GM12873 (cell line): ENCODE measurements around the gene MMP3.

ENCODE experiments used
- CTCF ChIP-seq: IDR thresholded peaks from 2 replicates; pipeline ENCODE4 v1.5.1; 2012; ENCODE audit warnings: low read depth, mild to moderate bottlenecking, moderate library complexity, low read length, control low read depth; ENCODE audit not compliant: insufficient read depth; ENCODE audit errors: missing control alignments

The MMP3 gene

GRCh38 chr11:102812188-102812587, 31.2 kb downstream of the MMP3 start:
- TF ChIP-seq CTCF: no peak

- TF ChIP-seq CTCF: peak; percentile 38
These were observed 32.3 kb downstream of the MMP3 start for GRCh38 chr11:102810950-102811660.

- TF ChIP-seq CTCF: no peak
These were observed 33.4 kb downstream of the MMP3 start for GRCh38 chr11:102809971-102810370.

GRCh38 chr11:102807921-102808320, 35.5 kb downstream of the MMP3 start:
- peak; percentile 60 for TF ChIP-seq CTCF

GRCh38 chr11:102806296-102806695, 37.1 kb downstream of the MMP3 start:
- no peak for TF ChIP-seq CTCF

GRCh38 chr11:102802341-102802740, 41.1 kb downstream of the MMP3 start:
- TF ChIP-seq CTCF: no peak

- no peak for TF ChIP-seq CTCF
These were observed 42.6 kb downstream of the MMP3 start for GRCh38 chr11:102800767-102801166.
